Kidney (tissue), 14 donors: ENCODE measurements around the gene FIS1. TPM values are rescaled to one million over a fixed set of nuclear protein-coding genes. Genes with fewer than 3 reads are reported as not detected.

Source experiments
- DNase-seq, 5 donors: peaks; one replicate each; pipeline ENCODE4 v3.0.0-alpha.2; 2013 to 2020
- FAIRE-seq: peaks from 2 replicates; lab custom pipeline; 2012; peaks lifted over from hg19 to GRCh38; lab: Jason Lieb, UNC
- H3K27ac ChIP-seq, 2 donors: one replicate each; pipeline ENCODE4 v1.7.0; 2013; ENCODE audit warnings: low read depth in 2 of 2, low read length in 2 of 2, inconsistent platforms in 1 of 2
- H3K27me3 ChIP-seq: one replicate; pipeline ENCODE4 v1.7.1; 2013; ENCODE audit warnings: low read length, inconsistent platforms; ENCODE audit not compliant: control insufficient read depth, insufficient read depth
- H3K36me3 ChIP-seq, 3 donors: one replicate each; pipeline versions ENCODE4 v1.7.0 to v1.7.1; 2013; ENCODE audit warnings: low read length in 3 of 3, control low read depth in 1 of 3, inconsistent platforms in 1 of 3; ENCODE audit not compliant: insufficient read depth in 3 of 3, control insufficient read depth in 2 of 3
- H3K4me1 ChIP-seq, 3 donors: one replicate each; pipeline versions ENCODE4 v1.7.0 to v1.7.1; 2013; ENCODE audit warnings: low read length in 3 of 3, inconsistent platforms in 1 of 3, low read depth in 1 of 3; ENCODE audit not compliant: control insufficient read depth in 2 of 3, insufficient read depth in 2 of 3
- H3K4me3 ChIP-seq, 3 donors: one replicate each; pipeline versions ENCODE4 v1.7.0 to v1.8.1; 2013; ENCODE audit warnings: low read length in 3 of 3, control low read depth in 1 of 3, inconsistent platforms in 1 of 3
- H3K9ac ChIP-seq, 3 donors: one replicate each; pipeline versions ENCODE4 v1.7.0 to v1.7.1; 2013; ENCODE audit warnings: low read length in 3 of 3, control low read depth in 1 of 3, inconsistent platforms in 1 of 3
- H3K9me3 ChIP-seq, 3 donors: one replicate each; pipeline versions ENCODE4 v1.7.0 to v1.7.1; 2013; ENCODE audit warnings: low read length in 3 of 3, control low read depth in 1 of 3, inconsistent platforms in 1 of 3; ENCODE audit not compliant: control insufficient read depth in 2 of 3, insufficient read depth in 1 of 3
- CTCF ChIP-seq: IDR thresholded peaks from 3 replicates; pipeline ENCODE4 v1.5.1; 2012; ENCODE audit warnings: mild to moderate bottlenecking, moderate library complexity, borderline replicate concordance; ENCODE audit not compliant: insufficient read depth; ENCODE audit errors: extremely low read depth
- intact Hi-C: fragments of 100-400 bp; cut with DNase I; formaldehyde crosslinking; loops from one replicate; pipeline ENCODE4 v1.11.1; 2022
- polyA plus RNA-seq: library from polyadenylated mRNA; stranded (reverse); fragments of 350-450 nt; fragmentation: Illumina TruSeq; extraction: RNeasy Lipid Tissue Mini Kit (QIAGEN cat#74804); gene quantifications from one replicate; pipeline ENCODE4 v1.2.3, GENCODE V29; 2014; ENCODE audit warnings: low read depth, low replicate concordance; ENCODE audit not compliant: insufficient read depth
- total RNA-seq: library from RNA; stranded (reverse); fragmentation: NEBNext Ultra II Directional; extraction: Animal tissue kit (Norgen Biotek cat#: 25700); gene quantifications from one replicate; pipeline ENCODE4 v1.2.1, GENCODE V29; 2021
- donor health status: control.
- donor health status: control.
- donor health status: control.
- donor health status: control.
- donor health status: control.
- donor health status: DM: yes; HTN: yes; CAD: no.
- donor health status: Normal renal cell carcinoma (clear cell type).

FIS1 gene
- total and polyA plus RNA-seq, 2 donors from 2014 or later = 180 to 472 TPM

GRCh38 chr7:101239191-101239950 lies 5.5 kb downstream of the FIS1 start:
- H3K4me3 ChIP-seq = no peak overlapping the region
- intact Hi-C loops = no loop called here

GRCh38 chr7:101238226-101239182 lies 6.4 kb downstream of the FIS1 start:
- Histone ChIP-seq H3K27ac (peak overlapping the region; percentile 43 to 80), H3K4me3 (no peak overlapping the region), H3K27me3 (no peaks in the 10 kb centered on the region), H3K9ac (peak overlapping the region in 1 of 3 donors; percentile 60), H3K9me3 (no peaks in the 10 kb centered on the region), H3K36me3 (peaks cover 0 to 11% (median 0%) of the 10 kb centered on the region in 3 donors), H3K4me1 (peaks cover 0 to 18% (median 1%) of the 10 kb centered on the region in 3 donors)
- intact Hi-C loops = no loop called here
- no peak for TF ChIP-seq CTCF
- FAIRE-seq = no peak
- peak in 1 of 5 donors; percentile 78 for DNase-seq

More at GRCh38 chr7:101239191-101239950, 5.5 kb downstream of the FIS1 start:
- DNase-seq = peak in 2 of 5 donors; percentile 21 to 84
- peak overlapping the region; percentile 43 to 80 for H3K27ac ChIP-seq
- peaks cover 0 to 24% (median 6%) of the 10 kb centered on the region in 3 donors for H3K4me1 ChIP-seq
- no peak for FAIRE-seq
- H3K9me3 ChIP-seq = no peaks in the 10 kb centered on the region
- H3K36me3 ChIP-seq = peaks cover 0 to 11% (median 0%) of the 10 kb centered on the region in 3 donors
- TF ChIP-seq CTCF = no peak
- H3K9ac ChIP-seq = no peak overlapping the region
- H3K27me3 ChIP-seq = no peaks in the 10 kb centered on the region

- Histone ChIP-seq H3K4me1 (peaks cover 0 to 16% (median 0%) of the 10 kb centered on the region in 3 donors), H3K9ac (peak within 1 kb of the TSS in 2 of 3 donors; percentile 52 to 60), H3K27me3 (no peaks in the 10 kb centered on the region), H3K36me3 (peaks cover 0 to 11% (median 0%) of the 10 kb centered on the region in 3 donors), H3K9me3 (no peaks in the 10 kb centered on the region), H3K4me3 (peak within 1 kb of the TSS in 1 of 3 donors; percentile 33), H3K27ac (peak within 1 kb of the TSS; percentile 43 to 80)
- intact Hi-C loops = no loop called here
- TF ChIP-seq CTCF = no peak
- DNase-seq (peak in 2 of 5 donors; percentile 47 to 80), FAIRE-seq (no peak)
Observed at GRCh38 chr7:101237206-101238067, 7.4 kb downstream of the FIS1 start, which contains the start of gene CLDN15. Gene CLDN15 (minus strand): TSS chr7:101237802. CDS start chr7:101237581, 221 bp downstream.
